HG02763 (cell line): Measurements from ENCODE around the gene TAF3.
"Not testable (repeated sequence)": the region's sequence is repeated elsewhere in the genome, so short reads cannot be mapped to it uniquely, and the experiment has no call there.

Experiments used
- ATAC-seq: cut with Tn5 transposase; IDR thresholded peaks from one replicate; pipeline ENCODE4 v1.9.1; 2021; ENCODE audit warnings: mild to moderate bottlenecking, moderate library complexity; ENCODE audit not compliant: unreplicated experiment

Gene TAF3

GRCh38 chr10:8026349-8027259, 208.3 kb downstream of the TAF3 start:
- ATAC-seq = peak; percentile 56

GRCh38 chr10:8031211-8031610, 212.9 kb downstream of the TAF3 start:
- not testable (repeated sequence) for ATAC-seq

DNA sequence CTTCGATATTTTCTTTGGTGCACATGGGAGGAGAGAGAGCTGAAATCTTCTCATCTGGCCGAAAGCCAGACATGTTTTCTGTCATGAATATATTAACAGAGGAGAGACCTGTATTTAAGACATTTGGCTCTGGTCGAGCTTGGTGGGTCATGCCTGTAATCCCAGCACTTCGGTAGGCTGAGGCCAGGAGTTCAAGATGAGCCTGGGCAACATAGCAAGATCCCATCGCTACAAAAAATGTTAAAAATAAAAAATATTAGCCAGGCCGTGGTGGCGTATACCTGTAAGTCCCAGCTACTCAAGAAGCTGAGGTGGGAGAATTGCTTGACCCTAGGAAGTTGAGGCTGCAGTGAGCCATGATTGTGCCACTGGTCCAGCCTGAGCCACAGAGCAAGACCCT, 214.3 kb downstream of the TAF3 start:
- no peak for ATAC-seq

DNA sequence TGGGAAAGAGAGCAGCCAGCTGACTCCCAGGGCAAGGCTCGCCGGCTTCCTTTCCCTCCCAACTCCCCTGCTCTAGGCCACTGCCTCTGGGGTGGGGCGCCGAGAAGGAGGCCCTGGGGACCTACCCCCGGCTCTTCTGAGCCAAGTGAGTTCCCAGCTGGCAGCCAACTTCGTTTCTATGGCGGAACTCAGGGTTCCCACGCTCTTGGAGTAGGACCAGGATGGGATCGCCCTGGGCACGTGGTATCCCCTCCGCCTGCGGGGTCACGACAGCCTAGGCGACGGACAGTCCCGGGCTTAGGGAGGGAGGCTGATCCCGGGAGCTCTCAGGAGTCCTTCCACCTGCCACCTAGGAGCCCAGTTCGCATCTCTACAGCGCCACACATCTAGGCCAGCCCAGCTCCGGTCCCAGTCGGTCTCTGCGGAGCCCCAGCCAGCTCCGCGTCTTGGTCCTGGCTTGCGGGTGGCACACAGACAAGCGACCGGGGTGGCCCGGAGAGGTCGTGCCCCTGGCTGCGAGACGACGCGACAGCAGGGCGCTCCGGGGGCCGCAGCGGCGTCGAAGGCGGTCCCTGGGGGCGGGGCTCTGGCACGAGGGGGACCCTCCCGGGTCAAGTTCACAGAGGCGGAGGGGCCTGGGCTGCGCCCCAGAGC, 215.6 kb downstream of the TAF3 start:
- ATAC-seq = no peak

DNA sequence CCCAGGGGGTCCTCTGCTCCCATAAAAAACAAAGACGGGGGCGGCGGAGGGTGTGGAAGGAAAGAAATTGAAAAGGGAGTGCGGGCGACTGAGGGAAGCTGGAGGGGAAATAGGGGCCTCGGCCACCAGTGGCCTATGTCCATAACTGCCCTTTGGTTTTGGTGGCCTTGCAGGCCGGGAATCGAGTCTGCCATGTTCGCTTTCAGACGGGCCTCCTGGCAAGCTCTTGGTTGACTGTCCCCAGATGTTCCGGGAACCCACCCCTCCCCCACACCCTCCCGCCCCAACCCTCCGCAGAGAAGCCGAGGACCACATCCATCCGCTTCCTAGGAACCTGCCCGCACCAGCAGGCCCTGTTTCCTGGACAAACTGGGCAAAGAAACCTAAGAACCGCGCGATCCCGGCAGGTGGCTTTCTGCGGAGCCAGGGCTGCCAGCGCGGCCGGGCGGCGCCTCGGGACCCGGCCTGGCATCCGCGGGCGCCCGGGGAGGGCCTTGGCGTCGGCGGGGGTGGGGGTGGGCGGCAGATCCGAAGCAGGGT, 216.2 kb downstream of the TAF3 start:
- no peak for ATAC-seq

DNA sequence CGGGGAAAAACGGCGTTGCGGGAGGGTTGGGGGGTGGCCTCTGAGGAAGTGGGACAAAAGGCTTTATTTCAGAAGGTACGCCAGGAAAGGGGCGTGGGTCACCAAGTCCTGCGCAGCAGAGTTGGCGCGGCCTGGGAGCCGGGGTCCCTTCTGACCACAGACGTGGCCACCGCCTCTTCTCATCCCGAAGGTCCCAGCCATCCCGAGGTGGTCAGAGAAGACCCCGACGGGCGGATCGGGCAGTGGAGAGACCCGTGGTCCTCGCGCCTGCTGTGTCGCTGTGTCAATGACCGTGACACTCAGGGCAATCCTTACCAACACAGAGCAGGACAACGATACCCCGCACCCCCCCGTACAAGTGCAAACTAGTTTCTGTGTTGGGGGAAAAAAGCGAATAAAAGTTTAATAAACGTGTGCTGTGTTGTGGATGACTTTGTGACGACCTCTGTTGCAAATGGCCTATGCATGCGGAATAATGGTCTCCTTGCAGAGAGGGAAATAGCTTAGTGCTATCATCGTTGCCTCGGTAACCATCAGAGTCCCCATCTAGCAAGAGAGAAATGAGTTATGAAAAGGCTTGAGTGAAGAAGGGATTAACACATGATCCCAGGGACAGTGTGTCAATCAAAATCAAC, 216.8 kb downstream of the TAF3 start:
- ATAC-seq = no peak

GRCh38 chr10:8035641-8036470, 217.6 kb downstream of the TAF3 start:
- no peak for ATAC-seq

- no peak for ATAC-seq
Observed at GRCh38 chr10:8036506-8037198, 218.3 kb downstream of the TAF3 start.

DNA sequence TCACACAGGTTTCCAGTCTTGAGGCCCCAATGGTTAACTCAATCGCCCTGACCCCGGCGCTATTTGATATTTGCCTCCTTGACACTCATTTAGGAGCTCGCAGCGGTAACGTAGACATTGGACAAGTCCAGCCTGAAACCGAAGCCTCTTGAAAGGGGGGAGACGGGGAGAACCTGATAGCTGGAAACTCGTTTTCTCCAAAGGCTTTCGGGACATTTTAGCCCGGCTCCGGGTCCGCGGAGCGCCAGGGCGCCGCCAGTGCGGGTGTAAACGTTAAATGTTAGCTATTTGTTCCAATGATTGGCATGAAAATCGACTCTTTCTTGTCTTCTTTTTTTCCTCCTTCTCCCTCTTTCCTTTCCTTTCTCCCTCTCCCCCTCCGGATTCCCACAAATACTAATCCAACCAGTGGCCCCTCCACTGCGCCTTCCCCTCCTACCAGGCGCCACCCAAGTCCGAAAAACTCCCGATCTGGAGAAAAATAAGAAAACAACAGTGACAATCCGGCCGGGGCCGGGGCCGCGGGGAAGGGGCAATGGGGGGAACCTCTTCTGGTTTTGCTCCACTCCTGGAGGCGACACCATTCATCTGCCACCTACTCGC, 219.0 kb downstream of the TAF3 start:
- no peak for ATAC-seq

DNA sequence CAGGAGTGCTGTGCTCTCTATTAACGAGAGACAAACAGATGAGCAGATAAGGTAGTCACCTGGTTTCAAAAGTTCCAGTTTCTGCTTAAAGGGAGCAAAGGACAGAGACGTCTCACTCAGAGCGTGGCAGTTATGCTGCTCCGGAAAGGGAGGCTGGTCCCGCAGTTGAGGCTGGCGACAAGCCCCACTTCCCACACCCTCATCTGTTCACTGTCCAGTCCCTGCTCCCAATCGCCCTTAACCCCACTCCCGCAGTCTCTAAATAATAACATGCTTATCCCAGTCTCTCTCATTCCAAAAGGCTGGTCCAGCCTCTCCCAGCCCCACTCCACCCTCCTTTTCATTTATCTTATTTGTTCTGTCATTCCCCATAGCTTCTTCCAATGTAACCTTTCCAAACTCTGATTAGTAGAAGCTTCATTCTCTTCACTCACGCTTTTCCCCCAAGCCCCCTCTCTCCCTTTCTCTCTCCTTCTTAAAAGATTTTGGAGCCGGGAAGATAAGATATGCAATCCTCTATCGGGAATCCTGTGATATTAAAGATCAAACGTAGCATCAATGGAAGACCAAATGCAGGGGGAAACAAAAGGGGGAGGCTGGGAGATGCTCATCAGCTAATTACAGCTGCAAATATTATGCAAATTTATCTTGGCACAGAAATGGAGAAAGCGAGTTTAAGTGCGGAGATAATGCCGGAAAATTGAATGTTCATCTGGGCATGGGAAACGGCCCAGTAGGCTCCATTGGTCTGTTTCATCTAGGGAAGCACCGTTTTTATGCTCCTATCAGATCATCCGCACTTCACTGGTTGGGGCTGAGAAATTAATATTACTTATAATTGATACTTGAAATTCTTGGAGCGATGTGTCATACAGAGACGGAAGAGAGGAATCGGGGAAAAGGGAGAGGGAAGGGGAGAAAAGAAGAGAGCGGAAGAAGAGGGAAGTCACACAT, 219.9 kb downstream of the TAF3 start:
- no peak for ATAC-seq

DNA sequence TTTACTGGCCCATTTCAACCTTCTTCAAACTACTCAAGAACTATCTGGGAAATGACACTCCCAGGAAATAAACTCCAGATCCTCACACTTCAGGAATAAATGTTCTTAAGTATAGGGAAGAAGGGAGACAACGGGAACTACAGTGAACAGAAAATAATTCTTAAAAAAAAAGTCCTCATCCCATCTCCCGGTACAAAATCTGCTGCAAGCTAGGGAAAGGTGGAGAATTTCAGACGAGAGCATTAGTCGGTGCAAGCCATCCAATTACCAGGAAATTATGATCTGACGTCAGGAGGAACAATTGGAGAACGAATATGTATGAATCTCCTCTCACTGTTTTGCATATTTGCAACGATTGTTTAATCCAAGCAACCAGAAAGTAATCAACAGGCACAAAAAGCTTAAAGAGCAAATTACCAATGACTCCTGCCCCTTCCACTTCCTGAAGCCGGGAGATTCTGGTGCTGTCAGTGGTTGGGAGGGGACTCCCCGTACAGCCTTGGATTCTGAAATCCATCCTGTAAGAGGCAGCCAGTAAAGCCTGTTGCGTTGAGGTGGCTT, 221.1 kb downstream of the TAF3 start:
- ATAC-seq = no peak

- ATAC-seq = no peak
Observed at GRCh38 chr10:8040651-8041050, 222.3 kb downstream of the TAF3 start.

DNA sequence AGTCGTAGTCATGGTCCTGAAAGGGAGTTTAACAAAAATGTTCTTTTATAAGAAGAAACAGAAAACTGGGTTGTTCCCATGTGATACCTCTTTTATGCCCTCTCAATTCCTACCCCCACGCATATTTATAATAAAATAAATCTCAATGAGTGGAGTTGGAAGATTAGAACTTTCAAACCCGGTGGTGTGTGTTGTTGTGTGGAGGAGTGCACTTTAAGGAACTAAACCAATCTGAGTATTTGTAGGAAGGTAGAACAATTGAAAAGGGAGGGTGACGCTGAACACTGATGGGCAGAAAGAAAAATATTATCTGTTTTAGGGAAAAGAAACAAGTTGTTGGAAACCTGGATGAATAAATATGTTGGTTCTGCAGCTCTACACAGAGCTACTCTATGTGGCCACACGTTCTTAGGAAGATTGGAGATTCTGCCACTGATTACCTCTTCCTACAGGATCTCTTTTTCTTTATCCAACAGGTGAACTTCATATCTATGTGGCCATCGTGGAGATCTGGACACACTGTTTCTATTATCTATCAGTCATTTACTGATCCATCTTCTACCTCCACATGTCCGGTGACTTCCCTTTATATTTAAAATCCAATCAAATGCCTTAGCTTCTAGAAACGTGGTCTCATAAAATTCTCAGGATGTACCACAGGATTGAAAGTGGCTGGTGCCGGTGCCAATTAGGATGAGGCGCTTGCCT, 223.1 kb downstream of the TAF3 start:
- ATAC-seq = no peak

DNA sequence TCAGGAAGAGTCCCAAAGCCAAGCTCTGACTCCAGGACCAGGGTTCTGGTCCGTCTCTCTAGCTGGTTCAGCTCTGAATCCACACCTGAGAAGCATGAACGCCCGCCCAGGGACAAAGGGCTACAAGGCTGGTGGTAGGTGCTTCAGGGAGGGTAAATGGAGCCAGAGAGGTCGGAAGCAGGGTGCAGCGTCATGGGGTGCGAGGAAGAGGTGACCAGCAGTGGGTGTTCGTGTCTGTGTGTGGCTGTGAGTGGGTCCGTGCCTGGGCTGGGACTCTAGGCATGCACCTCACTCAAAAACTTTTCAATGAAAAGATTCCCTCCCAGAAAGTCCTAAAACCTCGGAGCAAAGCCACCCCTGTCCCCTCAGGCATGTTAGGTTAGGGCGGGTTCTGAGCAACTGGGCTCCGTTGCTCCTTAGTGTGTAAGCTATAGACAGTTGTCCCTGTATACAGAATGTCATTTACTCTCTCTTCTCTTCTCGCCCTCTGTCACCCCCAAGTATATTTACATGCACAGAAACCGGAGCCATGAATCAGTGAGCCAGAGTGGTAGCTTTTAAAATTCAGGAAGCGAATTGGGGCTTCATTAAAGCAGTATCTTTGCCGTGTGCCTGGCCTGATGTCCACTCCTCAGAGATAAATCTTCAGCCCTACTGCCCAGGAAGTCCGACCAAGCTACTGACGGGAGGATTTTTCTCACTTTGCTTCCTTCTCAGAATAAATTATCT, 223.9 kb downstream of the TAF3 start:
- no peak for ATAC-seq

GRCh38 chr10:8042721-8043568, 224.6 kb downstream of the TAF3 start:
- ATAC-seq = no peak
